Liver (tissue), 9 donors: ENCODE data around the gene HSP90AA1. TPM values are rescaled to one million over a fixed set of nuclear protein-coding genes. Genes with fewer than 3 reads are reported as not detected.

Source experiments
- DNase-seq: peaks from one replicate; pipeline ENCODE4 v3.0.0-alpha.2; 2017; ENCODE audit warnings: low spot score
- H3K27ac ChIP-seq, 2 donors: one replicate each; pipeline ENCODE4 v1.7.0; 2013; ENCODE audit warnings: inconsistent platforms in 2 of 2, low read length in 2 of 2, control low read depth in 1 of 2, low read depth in 1 of 2, mild to moderate bottlenecking in 1 of 2
- H3K27me3 ChIP-seq, 4 donors: one replicate each; pipeline versions ENCODE4 v1.6.1 to v1.7.0; 2013; ENCODE audit warnings: low read length in 3 of 4, inconsistent platforms in 1 of 4, mild to moderate bottlenecking in 1 of 4, moderate library complexity in 1 of 4; ENCODE audit not compliant: control insufficient read depth in 4 of 4, insufficient read depth in 4 of 4
- H3K36me3 ChIP-seq, 4 donors: one replicate each; pipeline versions ENCODE4 v1.6.1 to v1.7.0; 2013; ENCODE audit warnings: low read length in 3 of 4, mild to moderate bottlenecking in 3 of 4, low read depth in 1 of 4, moderate library complexity in 1 of 4; ENCODE audit not compliant: control insufficient read depth in 4 of 4, insufficient read depth in 3 of 4
- H3K4me1 ChIP-seq, 4 donors: one replicate each; pipeline versions ENCODE4 v1.6.1 to v1.7.0; 2013; ENCODE audit warnings: low read length in 3 of 4, mild to moderate bottlenecking in 3 of 4, moderate library complexity in 1 of 4; ENCODE audit not compliant: control insufficient read depth in 4 of 4, insufficient read depth in 4 of 4
- H3K4me3 ChIP-seq, 3 donors: one replicate each; pipeline versions ENCODE4 v1.6.1 to v1.7.0; 2013; ENCODE audit warnings: low read length in 3 of 3, control low read depth in 1 of 3, low read depth in 1 of 3, mild to moderate bottlenecking in 1 of 3
- H3K9ac ChIP-seq, 2 donors: one replicate each; pipeline ENCODE4 v1.7.0; 2013; ENCODE audit warnings: low read length in 2 of 2, mild to moderate bottlenecking in 2 of 2, moderate library complexity in 2 of 2, control low read depth in 1 of 2, low read depth in 1 of 2
- H3K9me3 ChIP-seq, 4 donors: one replicate each; pipeline versions ENCODE4 v1.6.1 to v1.7.0; 2013; ENCODE audit warnings: low read length in 3 of 4; ENCODE audit not compliant: control insufficient read depth in 4 of 4
- CTCF ChIP-seq: fragments of 150-350 bp; IDR thresholded peaks from 2 replicates; pipeline ENCODE4 v1.5.1; 2017; ENCODE audit warnings: improper control_type of control experiment, low read depth, low read length; ENCODE audit not compliant: missing input control
- EGR1 ChIP-seq, 2 donors: IDR thresholded peaks; 2 replicates each; pipeline ENCODE4 v1.6.1; 2016 to 2018; ENCODE audit warnings: antibody characterized with exemption in 2 of 2, low read depth in 2 of 2
- FOXA1 ChIP-seq: IDR thresholded peaks from 2 replicates; pipeline ENCODE4 v1.6.1; 2016; ENCODE audit warnings: antibody characterized with exemption
- FOXA2 ChIP-seq: IDR thresholded peaks from 2 replicates; pipeline ENCODE4 v1.6.1; 2016; ENCODE audit warnings: antibody characterized with exemption
- GABPA ChIP-seq, 2 donors: IDR thresholded peaks in 1 of 2; conservative IDR thresholded peaks in 1 of 2; 2 replicates each; pipeline ENCODE4 v1.6.1; 2016; ENCODE audit warnings: antibody characterized with exemption in 2 of 2, mild to moderate bottlenecking in 1 of 2, moderate library complexity in 1 of 2
- HNF4A ChIP-seq, 2 donors: conservative IDR thresholded peaks; 2 replicates each; pipeline ENCODE4 v1.6.1; 2016; ENCODE audit warnings: antibody characterized with exemption in 2 of 2, mild to moderate bottlenecking in 2 of 2
- HNF4G ChIP-seq: IDR thresholded peaks from 2 replicates; pipeline ENCODE4 v1.6.1; 2016; ENCODE audit warnings: antibody characterized with exemption
- JUND ChIP-seq, 2 donors: IDR thresholded peaks; 2 replicates each; pipeline ENCODE4 v1.6.1; 2016; ENCODE audit warnings: antibody characterized with exemption in 2 of 2
- NR2F2 ChIP-seq: IDR thresholded peaks from 2 replicates; pipeline ENCODE4 v1.6.1; 2016; ENCODE audit warnings: antibody characterized with exemption
- RAD21 ChIP-seq, 2 donors: IDR thresholded peaks; 2 replicates each; pipeline ENCODE4 v1.6.1; 2016; ENCODE audit warnings: antibody characterized with exemption in 2 of 2, mild to moderate bottlenecking in 2 of 2
- REST ChIP-seq: IDR thresholded peaks from 2 replicates; pipeline ENCODE4 v1.6.1; 2016; ENCODE audit warnings: antibody characterized with exemption, mild to moderate bottlenecking
- RXRA ChIP-seq, 2 donors: IDR thresholded peaks; 2 replicates each; pipeline ENCODE4 v1.6.1; 2017 to 2018; ENCODE audit warnings: antibody characterized with exemption in 2 of 2, mild to moderate bottlenecking in 1 of 2
- TAF1 ChIP-seq: conservative IDR thresholded peaks from 2 replicates; pipeline ENCODE4 v1.6.1; 2016; ENCODE audit warnings: antibody characterized with exemption, mild to moderate bottlenecking
- YY1 ChIP-seq: IDR thresholded peaks from 2 replicates; pipeline ENCODE4 v1.6.1; 2016; ENCODE audit warnings: antibody characterized with exemption, mild to moderate bottlenecking
- WGBS: extraction: QIAGEN DNeasy Blood & Tissue Kit; methylation state at CpG from one replicate; pipeline ENCODE4 v1.1.7; 2013; 5-methylcytosine and 5-hydroxymethylcytosine counted together
- polyA plus RNA-seq, 2 donors: library from polyadenylated mRNA; stranded (reverse) in 1 of 2; unstranded in 1 of 2; fragments of 200-250 nt in 1 of 2; fragments of >200 nt in 1 of 2; fragmentation: Nextera tagmentation in 1 of 2; extraction: Ambion mirVana in 1 of 2; gene quantifications; one replicate each; pipeline versions ENCODE4 v1.2.1 to v1.2.3, GENCODE V29; 2013 to 2015
- total RNA-seq, 2 donors: library from RNA; depleted of rRNA; stranded (reverse); fragments of >200 nt; gene quantifications; one replicate each; pipeline ENCODE4 v1.2.3, GENCODE V29; 2014
- TF ChIP-seq, protein P1 (sequence below): IDR thresholded peaks from 2 replicates; pipeline ENCODE4 v1.6.1; 2016; ENCODE audit warnings: antibody characterized with exemption
- TF ChIP-seq, protein P2 (sequence below): IDR thresholded peaks from 2 replicates; pipeline ENCODE4 v1.6.1; 2016; ENCODE audit warnings: antibody characterized with exemption
- TF ChIP-seq, protein P3 (sequence below): IDR thresholded peaks from 2 replicates; pipeline ENCODE4 v1.6.1; 2016; ENCODE audit warnings: antibody characterized with exemption
- donor health status: healthy.
- donor health status: healthy.
- donor health status: healthy.
- donor health status: healthy.
- donor health status: healthy.

The HSP90AA1 gene
- total and polyA plus RNA-seq, 4 donors = 174 to 386 (median 287) TPM

DNA sequence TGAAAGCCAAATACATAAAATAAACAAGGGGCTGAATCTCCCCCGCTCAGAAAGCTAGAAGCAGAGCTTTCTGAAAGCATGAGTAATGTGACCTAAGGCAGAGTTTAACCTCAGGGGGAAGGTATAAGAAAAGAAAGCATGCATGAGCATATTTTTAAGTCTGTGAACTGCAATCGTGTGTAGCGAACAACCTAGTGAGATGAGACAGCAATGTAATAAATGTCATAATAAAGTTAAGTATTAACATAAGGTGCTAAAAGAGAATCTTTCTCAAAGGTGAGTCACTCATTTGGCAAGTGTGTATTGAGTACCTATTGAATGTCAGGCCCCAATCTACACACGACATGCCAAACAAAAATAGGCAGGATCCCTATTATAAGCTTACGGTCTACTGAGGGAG, 38.7 kb upstream of the HSP90AA1 start:
- Histone ChIP-seq H3K27me3 (no peaks in the 10 kb centered on the region), H3K36me3 (no peaks in the 10 kb centered on the region), H3K9me3 (no peaks in the 10 kb centered on the region), H3K27ac (no peak overlapping the region), H3K4me3 (no peak overlapping the region), H3K9ac (no peak overlapping the region), H3K4me1 (no peaks in the 10 kb centered on the region)
- 79% methylated on average over 5 of the region's 5 CpGs for WGBS
- no peak for TF ChIP-seq GABPA (IDR thresholded peaks at IDR 0.05 in 1 of 2, conservative IDR thresholded peaks at IDR 0.05 in 1 of 2)
- no peak for TF ChIP-seq FOXA1
- TF ChIP-seq TAF1 = no peak
- TF ChIP-seq EGR1 (IDR thresholded peaks at IDR 0.05; ENCODE audit: low read depth in 2 of 2) = no peak
- TF ChIP-seq, protein P1, sequence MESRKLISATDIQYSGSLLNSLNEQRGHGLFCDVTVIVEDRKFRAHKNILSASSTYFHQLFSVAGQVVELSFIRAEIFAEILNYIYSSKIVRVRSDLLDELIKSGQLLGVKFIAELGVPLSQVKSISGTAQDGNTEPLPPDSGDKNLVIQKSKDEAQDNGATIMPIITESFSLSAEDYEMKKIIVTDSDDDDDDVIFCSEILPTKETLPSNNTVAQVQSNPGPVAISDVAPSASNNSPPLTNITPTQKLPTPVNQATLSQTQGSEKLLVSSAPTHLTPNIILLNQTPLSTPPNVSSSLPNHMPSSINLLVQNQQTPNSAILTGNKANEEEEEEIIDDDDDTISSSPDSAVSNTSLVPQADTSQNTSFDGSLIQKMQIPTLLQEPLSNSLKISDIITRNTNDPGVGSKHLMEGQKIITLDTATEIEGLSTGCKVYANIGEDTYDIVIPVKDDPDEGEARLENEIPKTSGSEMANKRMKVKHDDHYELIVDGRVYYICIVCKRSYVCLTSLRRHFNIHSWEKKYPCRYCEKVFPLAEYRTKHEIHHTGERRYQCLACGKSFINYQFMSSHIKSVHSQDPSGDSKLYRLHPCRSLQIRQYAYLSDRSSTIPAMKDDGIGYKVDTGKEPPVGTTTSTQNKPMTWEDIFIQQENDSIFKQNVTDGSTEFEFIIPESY = no peak
- TF ChIP-seq HNF4G = no peak
- no peak for TF ChIP-seq NR2F2
- no peak for TF ChIP-seq RXRA (IDR thresholded peaks at IDR 0.05)
- TF ChIP-seq, protein P2, sequence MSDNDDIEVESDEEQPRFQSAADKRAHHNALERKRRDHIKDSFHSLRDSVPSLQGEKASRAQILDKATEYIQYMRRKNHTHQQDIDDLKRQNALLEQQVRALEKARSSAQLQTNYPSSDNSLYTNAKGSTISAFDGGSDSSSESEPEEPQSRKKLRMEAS = no peak
- no peak for DNase-seq

DNA sequence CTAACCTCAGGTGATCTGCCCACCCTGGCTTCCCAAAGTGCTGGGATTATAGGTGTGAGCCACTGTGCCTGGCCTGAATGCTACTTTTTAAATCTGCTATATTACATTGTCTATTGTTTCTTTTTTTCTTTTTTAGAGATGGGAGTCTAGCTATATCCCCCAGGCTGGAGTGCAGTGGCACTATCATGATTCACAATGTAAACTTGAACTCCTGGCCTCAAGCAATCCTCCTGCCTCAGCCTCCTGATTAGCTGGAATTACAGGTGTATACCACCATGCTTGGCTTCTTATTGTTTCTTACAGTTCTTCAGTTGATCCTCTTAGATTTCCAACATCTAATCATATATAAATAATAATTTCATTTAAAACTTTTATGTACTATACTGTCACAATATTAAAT, 37.6 kb upstream of the HSP90AA1 start:
- no peak for DNase-seq
- Histone ChIP-seq H3K9me3 (no peaks in the 10 kb centered on the region), H3K9ac (no peak overlapping the region), H3K4me1 (no peaks in the 10 kb centered on the region), H3K27me3 (no peaks in the 10 kb centered on the region), H3K4me3 (no peak overlapping the region), H3K36me3 (no peaks in the 10 kb centered on the region), H3K27ac (no peak overlapping the region)
- TF ChIP-seq TAF1 = no peak

DNA sequence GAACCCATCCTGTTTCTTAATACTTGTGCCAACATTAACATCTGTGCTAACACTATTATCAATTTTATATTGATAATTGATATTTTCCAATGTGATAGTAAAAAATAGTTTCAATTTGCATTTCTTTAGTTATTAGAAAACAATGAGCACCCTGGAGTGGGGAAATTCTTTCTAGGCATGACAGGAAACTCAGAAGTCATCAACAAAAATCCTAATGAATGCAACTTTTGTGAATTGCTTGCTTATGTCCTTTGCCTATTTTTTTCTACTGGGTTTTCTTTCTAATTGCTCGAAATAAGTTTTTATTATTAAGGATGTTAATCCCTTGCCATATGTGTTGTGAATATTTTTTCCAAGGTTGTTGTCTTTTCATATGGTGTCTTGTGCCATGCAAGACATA, 34.7 kb upstream of the HSP90AA1 start:
- Histone ChIP-seq H3K9ac (no peak overlapping the region), H3K27me3 (no peaks in the 10 kb centered on the region), H3K27ac (no peak overlapping the region), H3K36me3 (no peaks in the 10 kb centered on the region), H3K4me3 (no peak overlapping the region), H3K4me1 (no peaks in the 10 kb centered on the region), H3K9me3 (peaks cover 0 to 10% (median 1%) of the 10 kb centered on the region in 4 donors)
- 86% methylated on average over 1 of the region's 1 CpG for WGBS
- no peak for TF ChIP-seq FOXA1
- TF ChIP-seq EGR1 (IDR thresholded peaks at IDR 0.05; ENCODE audit: low read depth in 2 of 2) = no peak
- no peak for TF ChIP-seq NR2F2
- no peak for TF ChIP-seq REST
- TF ChIP-seq RXRA (IDR thresholded peaks at IDR 0.05) = no peak
- TF ChIP-seq CTCF = no peak
- TF ChIP-seq GABPA (IDR thresholded peaks at IDR 0.05 in 1 of 2, conservative IDR thresholded peaks at IDR 0.05 in 1 of 2) = no peak
- no peak for TF ChIP-seq HNF4A (conservative IDR thresholded peaks at IDR 0.05)
- TF ChIP-seq, protein P2 = no peak
- TF ChIP-seq, protein P1 = no peak
- TF ChIP-seq HNF4G = no peak
- no peak for TF ChIP-seq FOXA2
- TF ChIP-seq, protein P3, sequence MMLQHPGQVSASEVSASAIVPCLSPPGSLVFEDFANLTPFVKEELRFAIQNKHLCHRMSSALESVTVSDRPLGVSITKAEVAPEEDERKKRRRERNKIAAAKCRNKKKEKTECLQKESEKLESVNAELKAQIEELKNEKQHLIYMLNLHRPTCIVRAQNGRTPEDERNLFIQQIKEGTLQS = no peak
- TF ChIP-seq JUND (IDR thresholded peaks at IDR 0.05) = no peak
- no peak for TF ChIP-seq RAD21 (IDR thresholded peaks at IDR 0.05)
- no peak for TF ChIP-seq YY1
- DNase-seq = no peak
